ENCODE results near the gene CTIF.

DNA sequence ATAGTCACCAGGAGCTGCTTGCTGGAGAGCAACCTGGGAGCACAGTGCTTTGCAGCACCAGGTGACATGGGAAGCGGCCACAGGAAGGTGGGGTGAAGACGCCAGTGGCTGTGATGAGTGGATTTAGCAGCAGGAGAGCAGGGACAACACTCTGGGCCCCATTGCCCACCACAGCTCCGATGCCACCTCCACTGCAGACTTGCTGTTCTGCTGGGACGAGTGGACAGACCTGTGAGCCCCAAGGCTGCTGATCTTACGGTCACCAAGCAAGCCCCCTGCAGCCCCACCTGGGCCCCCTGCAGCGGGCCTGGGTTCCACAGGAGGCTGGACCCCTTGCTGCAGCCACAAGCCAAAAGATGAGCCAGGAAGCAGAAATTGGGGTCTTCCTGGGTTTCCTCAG lies 73.7 kb downstream of the CTIF start:
- TF ChIP-seq CTCF (IDR thresholded peaks at IDR 0.05 in 8 of 11, conservative IDR thresholded peaks at IDR 0.05 in 3 of 11): no peak
- TF ChIP-seq POLR2AphosphoS5 (IDR thresholded peaks at IDR 0.05): no peak
- TF ChIP-seq POLR2A (IDR thresholded peaks at IDR 0.05): no peak
